Sigmoid colon (tissue), 7 donors: ENCODE data around the gene ACSL4. TPM values are rescaled to one million over a fixed set of nuclear protein-coding genes. Genes with fewer than 3 reads are reported as not detected.

Experiments
- DNase-seq: peaks from one replicate; pipeline ENCODE4 v3.0.0-alpha.2; 2019
- H3K27ac ChIP-seq, 4 donors: fragments of 200-600 bp; sonication (generic); one replicate each; pipeline ENCODE4 v1.5.1; 2016 to 2019; ENCODE audit warnings: mild to moderate bottlenecking in 1 of 4
- H3K27me3 ChIP-seq, 3 donors: fragments of 200-600 bp; sonication (generic); one replicate each; pipeline ENCODE4 v1.5.1; 2019; ENCODE audit warnings: mild to moderate bottlenecking in 1 of 3
- H3K36me3 ChIP-seq, 4 donors: fragments of 200-600 bp; sonication (generic); one replicate each; pipeline ENCODE4 v1.5.1; 2016 to 2019
- H3K4me1 ChIP-seq, 4 donors: fragments of 200-600 bp; sonication (generic); one replicate each; pipeline ENCODE4 v1.5.1; 2017 to 2019
- H3K4me3 ChIP-seq, 4 donors: fragments of 200-600 bp; sonication (generic); one replicate each; pipeline ENCODE4 v1.5.1; 2017 to 2019; ENCODE audit warnings: mild to moderate bottlenecking in 2 of 4, moderate library complexity in 1 of 4
- H3K9me3 ChIP-seq, 4 donors: fragments of 200-600 bp in 3 of 4; sonication (generic) in 3 of 4; one replicate each; pipeline versions ENCODE4 v1.5.1 to v1.6.1; 2013 to 2019
- CTCF ChIP-seq, 4 experiments: fragments of 450-650 bp in 3 of 4; fragments of 200-600 bp in 1 of 4; IDR thresholded peaks; one replicate each; pipeline ENCODE4 v1.5.1; 2016 to 2019; ENCODE audit warnings: antibody characterized with exemption in 4 of 4, mild to moderate bottlenecking in 3 of 4, moderate library complexity in 2 of 4
- EP300 ChIP-seq, 4 donors: sonication (generic); formaldehyde crosslinking; IDR thresholded peaks; one replicate each; pipeline ENCODE4 v1.6.1; 2017; ENCODE audit warnings: antibody characterized with exemption in 4 of 4
- POLR2A ChIP-seq, 2 donors: fragments of 450-650 bp; IDR thresholded peaks; one replicate each; pipeline ENCODE4 v1.6.1; 2016; ENCODE audit warnings: antibody characterized with exemption in 2 of 2, mild to moderate bottlenecking in 2 of 2, moderate library complexity in 2 of 2
- POLR2AphosphoS5 ChIP-seq, 4 donors: sonication (generic); formaldehyde crosslinking; IDR thresholded peaks; one replicate each; pipeline ENCODE4 v1.6.1; 2017; ENCODE audit warnings: antibody characterized with exemption in 4 of 4
- WGBS, 2 donors: extraction: QIAGEN DNeasy Blood & Tissue Kit; methylation state at CpG; one replicate each; pipeline ENCODE4 v1.1.7; 2013; 5-methylcytosine and 5-hydroxymethylcytosine counted together
- intact Hi-C: fragments of 100-400 bp; cut with DNase I; formaldehyde crosslinking; loops from one replicate; pipeline ENCODE4 v1.15.1; 2023
- polyA plus RNA-seq, 3 donors: library from polyadenylated mRNA; stranded (reverse); fragments of 200-250 nt; gene quantifications; one replicate each; pipeline ENCODE4 v1.2.3, GENCODE V29; 2013
- total RNA-seq, 4 donors: library from RNA; depleted of rRNA; stranded (reverse); fragments of >200 nt; gene quantifications; one replicate each; pipeline ENCODE4 v1.1.0, GENCODE V29; 2016
- donor health status: healthy with polysubstance abuse.
- donor health status: Bipolar disorder and iron deficiency.
- donor health status: healthy.

The ACSL4 gene
- total and polyA plus RNA-seq, 7 donors: 6.9 to 45.3 (median 31.3) TPM

GRCh38 chrX:109696146-109696740, 36.8 kb downstream of the ACSL4 start:
- H3K4me3 ChIP-seq: no peak overlapping the region
- no peaks in the 10 kb centered on the region for H3K36me3 ChIP-seq
- H3K9me3 ChIP-seq: no peaks in the 10 kb centered on the region
- TF ChIP-seq POLR2A (IDR thresholded peaks at IDR 0.05): no peak
- no peak for TF ChIP-seq CTCF (IDR thresholded peaks at IDR 0.05)
- no peak for TF ChIP-seq EP300 (IDR thresholded peaks at IDR 0.05)
- TF ChIP-seq POLR2AphosphoS5 (IDR thresholded peaks at IDR 0.05): no peak
- H3K27me3 ChIP-seq: no peaks in the 10 kb centered on the region
- intact Hi-C loops: no loop called here
- WGBS, 2 donors: 79 to 86% methylated on average over 4 of the region's 4 CpGs
- no peak overlapping the region for H3K27ac ChIP-seq
- H3K4me1 ChIP-seq: no peaks in the 10 kb centered on the region
- no peak for DNase-seq

DNA sequence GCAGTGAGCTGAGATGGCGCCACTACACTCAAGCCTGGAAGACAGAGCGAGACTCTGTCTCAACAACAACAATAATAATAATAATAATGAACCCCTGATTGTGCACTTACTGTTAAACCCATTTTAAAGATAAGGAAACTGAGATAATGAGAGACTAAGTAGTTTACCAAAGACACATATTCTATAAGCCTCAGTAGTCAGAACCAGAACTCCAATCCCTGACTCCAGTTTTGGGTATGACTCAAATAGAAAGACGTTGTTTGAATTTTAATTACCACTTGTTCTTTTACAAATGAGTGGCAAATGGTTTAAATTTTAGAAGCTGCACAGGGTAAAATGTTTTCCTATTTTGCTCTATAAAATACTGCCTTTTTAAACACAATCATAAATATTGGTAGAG, 37.4 kb downstream of the ACSL4 start:
- no peaks in the 10 kb centered on the region for H3K4me1 ChIP-seq
- H3K4me3 ChIP-seq: no peak overlapping the region
- no peaks in the 10 kb centered on the region for H3K36me3 ChIP-seq
- H3K27me3 ChIP-seq: no peaks in the 10 kb centered on the region
- no peak overlapping the region for H3K27ac ChIP-seq
- 91 to 92% methylated on average over 3 of the region's 3 CpGs for WGBS, 2 donors
- no peak for DNase-seq
- TF ChIP-seq POLR2AphosphoS5 (IDR thresholded peaks at IDR 0.05) (no peak), POLR2A (IDR thresholded peaks at IDR 0.05) (no peak), CTCF (IDR thresholded peaks at IDR 0.05) (no peak), EP300 (IDR thresholded peaks at IDR 0.05) (no peak)
- no peaks in the 10 kb centered on the region for H3K9me3 ChIP-seq
- intact Hi-C loops: no loop called here

GRCh38 chrX:109691752-109692151, 41.3 kb downstream of the ACSL4 start:
- intact Hi-C loops: no loop called here
- Histone ChIP-seq H3K27me3 (no peaks in the 10 kb centered on the region), H3K27ac (no peak overlapping the region), H3K9me3 (no peaks in the 10 kb centered on the region), H3K4me1 (no peaks in the 10 kb centered on the region), H3K36me3 (no peaks in the 10 kb centered on the region), H3K4me3 (no peak overlapping the region)
- no peak for TF ChIP-seq CTCF (IDR thresholded peaks at IDR 0.05)
- TF ChIP-seq POLR2A (IDR thresholded peaks at IDR 0.05): no peak
- no peak for TF ChIP-seq POLR2AphosphoS5 (IDR thresholded peaks at IDR 0.05)
- TF ChIP-seq EP300 (IDR thresholded peaks at IDR 0.05): no peak
- 40 to 83% methylated on average over 2 of the region's 2 CpGs for WGBS, 2 donors
- DNase-seq: no peak

DNA sequence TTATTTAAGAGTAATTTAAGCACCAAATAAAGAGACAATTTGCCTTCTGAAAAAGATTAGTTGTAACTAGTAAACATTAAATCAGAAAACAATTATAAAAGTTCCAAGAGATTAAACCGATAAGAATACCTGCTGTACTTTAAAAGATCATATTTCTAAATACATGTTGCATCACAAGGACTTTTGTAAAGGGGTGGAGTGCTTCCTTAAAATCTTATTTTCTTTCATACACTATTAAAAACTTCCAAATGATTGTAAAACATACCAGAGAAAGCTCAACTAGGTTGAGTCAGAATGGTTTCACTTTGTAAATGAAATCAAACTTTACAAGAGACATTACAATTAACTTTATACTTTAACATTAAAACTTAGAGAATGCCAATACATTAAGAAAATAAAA, 41.8 kb downstream of the ACSL4 start:
- H3K36me3 ChIP-seq: no peaks in the 10 kb centered on the region
- 50 to 70% methylated on average over 1 of the region's 1 CpG for WGBS, 2 donors
- no peaks in the 10 kb centered on the region for H3K27me3 ChIP-seq
- DNase-seq: no peak
- no peaks in the 10 kb centered on the region for H3K9me3 ChIP-seq
- H3K4me1 ChIP-seq: no peaks in the 10 kb centered on the region
- no peak for TF ChIP-seq EP300 (IDR thresholded peaks at IDR 0.05)
- TF ChIP-seq CTCF (IDR thresholded peaks at IDR 0.05): no peak
- TF ChIP-seq POLR2AphosphoS5 (IDR thresholded peaks at IDR 0.05): no peak
- no peak for TF ChIP-seq POLR2A (IDR thresholded peaks at IDR 0.05)
- no peak overlapping the region for H3K4me3 ChIP-seq
- H3K27ac ChIP-seq: no peak overlapping the region
- intact Hi-C loops: no loop called here

- Histone ChIP-seq H3K36me3 (no peaks in the 10 kb centered on the region), H3K4me3 (no peak overlapping the region), H3K27ac (no peak overlapping the region), H3K4me1 (peaks cover 0 to 9% (median 0%) of the 10 kb centered on the region in 4 donors), H3K27me3 (no peaks in the 10 kb centered on the region), H3K9me3 (no peaks in the 10 kb centered on the region)
- TF ChIP-seq POLR2A (IDR thresholded peaks at IDR 0.05) (no peak), POLR2AphosphoS5 (IDR thresholded peaks at IDR 0.05) (no peak), CTCF (IDR thresholded peaks at IDR 0.05) (no peak), EP300 (IDR thresholded peaks at IDR 0.05) (no peak)
- DNase-seq: no peak
- 97 to 100% methylated on average over 1 of the region's 1 CpG for WGBS, 2 donors
- intact Hi-C loops: no loop called here
Measured at GRCh38 chrX:109687903-109688302, 45.2 kb downstream of the ACSL4 start.
